HepG2 (cell line): ENCODE data around the gene MFSD12. TPM values are rescaled to one million over a fixed set of nuclear protein-coding genes. Genes with fewer than 3 reads are reported as not detected.

Experiments
- CC2D1A ChIP-seq: sonication (generic); formaldehyde crosslinking; IDR thresholded peaks from 2 replicates; pipeline ENCODE4 v1.8.1; 2023; ENCODE audit warnings: mild to moderate bottlenecking, missing genetic modification reagents
- CHD2 ChIP-seq: IDR thresholded peaks from 2 replicates; pipeline ENCODE4 v1.6.1; 2011; ENCODE audit warnings: low read depth, low read length, improper control_type of control experiment
- FOXP1 ChIP-seq, 2 experiments: fragments of 450-650 bp in 1 of 2; IDR thresholded peaks; 2 replicates each; pipeline ENCODE4 v1.6.1; 2017 to 2018; ENCODE audit warnings: antibody characterized with exemption in 1 of 2
- IKZF5 ChIP-seq: IDR thresholded peaks from 2 replicates; pipeline ENCODE4 v1.6.1; 2018; ENCODE audit warnings: missing genetic modification reagents, mild to moderate bottlenecking, missing compliant biosample characterization
- KDM6A ChIP-seq: IDR thresholded peaks from 2 replicates; pipeline ENCODE4 v1.6.1; 2016; ENCODE audit warnings: low read depth
- MTA3 ChIP-seq: sonication (generic); formaldehyde crosslinking; IDR thresholded peaks from 2 replicates; pipeline ENCODE4 v1.4.0; 2020; ENCODE audit warnings: missing genetic modification reagents
- NFE2L1 ChIP-seq: sonication (generic); formaldehyde crosslinking; IDR thresholded peaks from 2 replicates; pipeline ENCODE4 v1.4.0; 2020; ENCODE audit warnings: missing genetic modification reagents, mild to moderate bottlenecking, borderline replicate concordance
- SYNCRIP ChIP-seq: fragments of 200-400 bp; formaldehyde crosslinking; IDR thresholded peaks from 2 replicates; pipeline ENCODE4 v1.6.1; 2018; ENCODE audit warnings: mild to moderate bottlenecking, low read depth, low read length; ENCODE audit not compliant: insufficient read depth
- TARDBP ChIP-seq: sonication (generic); formaldehyde crosslinking; IDR thresholded peaks from 2 replicates; pipeline ENCODE4 v1.8.0; 2022; ENCODE audit warnings: mild to moderate bottlenecking, missing genetic modification reagents
- ZBTB49 ChIP-seq: sonication (generic); formaldehyde crosslinking; IDR thresholded peaks from 2 replicates; pipeline ENCODE4 v1.4.0; 2020; ENCODE audit warnings: missing genetic modification reagents, borderline replicate concordance
- ZMYM3 ChIP-seq: sonication (generic); formaldehyde crosslinking; IDR thresholded peaks from 2 replicates; pipeline ENCODE4 v1.5.1; 2020; ENCODE audit warnings: mild to moderate bottlenecking, missing genetic modification reagents
- ZNF878 ChIP-seq: sonication (generic); formaldehyde crosslinking; IDR thresholded peaks from 2 replicates; pipeline ENCODE4 v1.8.1; 2023; ENCODE audit warnings: mild to moderate bottlenecking, missing genetic modification reagents, moderate library complexity
- polyA plus RNA-seq, 8 experiments: library from polyadenylated mRNA; depleted of rRNA in 3 of 8; stranded (reverse) in 7 of 8; unstranded in 1 of 8; fragments of >200 nt; fragmentation: Illumina TruSeq in 4 of 8; extraction: Trizol in 4 of 8; gene quantifications; 2 replicates each; pipeline versions ENCODE4 v1.2.1 to v1.2.3, GENCODE V29; 2011 to 2016; ENCODE audit warnings: low read depth in 4 of 8, missing spikeins in 1 of 8, mixed read lengths in 1 of 8; ENCODE audit not compliant: insufficient read depth in 1 of 8
- total RNA-seq, 5 experiments: library from RNA; depleted of rRNA; stranded (reverse); fragments of >200 nt; fragmentation: Illumina TruSeq; extraction: Trizol; gene quantifications; 2 replicates each; pipeline ENCODE4 v1.2.3, GENCODE V29; 2016; ENCODE audit warnings: low read depth in 1 of 5
- TF ChIP-seq, protein P1 (sequence below): sonication (generic); formaldehyde crosslinking; IDR thresholded peaks from 2 replicates; pipeline ENCODE4 v1.4.0; 2020; ENCODE audit warnings: mild to moderate bottlenecking, missing genetic modification reagents

The MFSD12 gene
- total and polyA plus RNA-seq, 2 of the 13 experiments (the other 11 are each of a cell fraction or from before 2014, with no cell fraction given), result 27.2 to 29.1 TPM

GRCh38 chr19:3544742-3545668 lies 12.4 kb downstream of the MFSD12 start (continued):
- TF ChIP-seq IKZF5 (no peak), KDM6A (CRISPR knock-in tag) (no peak), CC2D1A (no peak), NFE2L1 (no peak), SYNCRIP (no peak), ZNF878 (no peak), CHD2 (no peak), FOXP1 (IDR thresholded peaks at IDR 0.05) (no peak), FOXP1 (CRISPR knock-in tag; IDR thresholded peaks at IDR 0.05) (no peak), ZBTB49 (CRISPR knock-in tag) (no peak), TARDBP (CRISPR knock-in tag) (no peak), ZMYM3 (CRISPR knock-in tag) (peak; percentile 77), MTA3 (CRISPR knock-in tag) (no peak)
- TF ChIP-seq, protein P1, sequence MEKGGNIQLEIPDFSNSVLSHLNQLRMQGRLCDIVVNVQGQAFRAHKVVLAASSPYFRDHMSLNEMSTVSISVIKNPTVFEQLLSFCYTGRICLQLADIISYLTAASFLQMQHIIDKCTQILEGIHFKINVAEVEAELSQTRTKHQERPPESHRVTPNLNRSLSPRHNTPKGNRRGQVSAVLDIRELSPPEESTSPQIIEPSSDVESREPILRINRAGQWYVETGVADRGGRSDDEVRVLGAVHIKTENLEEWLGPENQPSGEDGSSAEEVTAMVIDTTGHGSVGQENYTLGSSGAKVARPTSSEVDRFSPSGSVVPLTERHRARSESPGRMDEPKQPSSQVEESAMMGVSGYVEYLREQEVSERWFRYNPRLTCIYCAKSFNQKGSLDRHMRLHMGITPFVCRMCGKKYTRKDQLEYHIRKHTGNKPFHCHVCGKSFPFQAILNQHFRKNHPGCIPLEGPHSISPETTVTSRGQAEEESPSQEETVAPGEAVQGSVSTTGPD (CRISPR knock-in tag), result no peak
